ENCODE data around the gene DPH5.

DPH5 gene

GRCh38 chr1:101030881-101031280, 5.3 kb upstream of the DPH5 start:
- DNase-seq = no peak

GRCh38 chr1:101029184-101029583, 3.6 kb upstream of the DPH5 start:
- DNase-seq = no peak

- DNase-seq = no peak
These were observed 2.9 kb upstream of the DPH5 start for GRCh38 chr1:101028466-101028865.

- no peak for DNase-seq
These were observed 1.7 kb upstream of the DPH5 start for GRCh38 chr1:101027194-101027772.

GRCh38 chr1:101026430-101026788, 825 bp upstream of the DPH5 start:
- DNase-seq = no peak

- DNase-seq = no peak
These were observed 314 bp downstream of the DPH5 start for GRCh38 chr1:101025283-101025656.

GRCh38 chr1:101022294-101022693, 3.3 kb downstream of the DPH5 start:
- DNase-seq = no peak

- DNase-seq = no peak
These were observed 8.1 kb downstream of the DPH5 start for GRCh38 chr1:101017448-101017847.

- no peak for DNase-seq
These were observed 11.8 kb downstream of the DPH5 start for GRCh38 chr1:101013776-101014175.

- no peak for DNase-seq
These were observed 17.3 kb downstream of the DPH5 start for GRCh38 chr1:101008229-101008834.

GRCh38 chr1:101006553-101006952, 19.0 kb downstream of the DPH5 start:
- no peak for DNase-seq

GRCh38 chr1:101005871-101006270, 19.7 kb downstream of the DPH5 start:
- peak; percentile 12 for DNase-seq

- DNase-seq = peak; percentile 35
These were observed 20.4 kb downstream of the DPH5 start for GRCh38 chr1:101005183-101005582.

GRCh38 chr1:101004670-101005069, 20.9 kb downstream of the DPH5 start:
- no peak for DNase-seq

- no peak for DNase-seq
These were observed 21.5 kb downstream of the DPH5 start for GRCh38 chr1:101004061-101004460.

GRCh38 chr1:101003012-101003650, 22.5 kb downstream of the DPH5 start:
- no peak for DNase-seq

GRCh38 chr1:101002551-101002950, 23.0 kb downstream of the DPH5 start:
- no peak for DNase-seq

- no peak for DNase-seq
These were observed 25.3 kb downstream of the DPH5 start for GRCh38 chr1:101000131-101000873.

GRCh38 chr1:100998426-100998825, 27.2 kb downstream of the DPH5 start:
- DNase-seq = no peak

- DNase-seq = no peak
These were observed 30.2 kb downstream of the DPH5 start for GRCh38 chr1:100995198-100995988.

- no peak for DNase-seq
These were observed 36.1 kb downstream of the DPH5 start for GRCh38 chr1:100989306-100990077.

- no peak for DNase-seq
These were observed 37.5 kb downstream of the DPH5 start for GRCh38 chr1:100988121-100988520.
